HCT116 (cell line): Measurements from ENCODE around the gene KCTD10.

Experiments
- ATF3 ChIP-seq: IDR thresholded peaks from 2 replicates; pipeline ENCODE4 v1.6.1; 2012
- CTCF ChIP-seq, 3 experiments: fragments of 200-600 bp in 1 of 3; sonication (generic) in 1 of 3; IDR thresholded peaks in 2 of 3; conservative IDR thresholded peaks in 1 of 3; 2 replicates each; pipeline ENCODE4 v1.5.1; 2012 to 2017; ENCODE audit warnings: low read depth in 2 of 3, low read length in 2 of 3, antibody characterized with exemption in 1 of 3, borderline replicate concordance in 1 of 3, control low read depth in 1 of 3, mild to moderate bottlenecking in 1 of 3, mixed read lengths in 1 of 3, mixed run types in 1 of 3, moderate library complexity in 1 of 3; ENCODE audit not compliant: insufficient read depth in 1 of 3
- EZH2 ChIP-seq: fragments of 200-600 bp; sonication (generic); IDR thresholded peaks from 2 replicates; pipeline ENCODE4 v1.6.1; 2017; ENCODE audit warnings: antibody characterized with exemption, mixed run types
- EZH2phosphoT487 ChIP-seq: fragments of 200-600 bp; IDR thresholded peaks from 2 replicates; pipeline ENCODE4 v1.6.1; 2018; ENCODE audit warnings: antibody characterized with exemption, borderline replicate concordance
- JUND ChIP-seq: IDR thresholded peaks from 2 replicates; pipeline ENCODE4 v1.6.1; 2012
- POLR2A ChIP-seq: IDR thresholded peaks from 2 replicates; pipeline ENCODE4 v1.7.0; 2011; ENCODE audit warnings: borderline replicate concordance; ENCODE audit not compliant: insufficient read depth, insufficient read length; ENCODE audit errors: extremely low read depth
- POLR2AphosphoS5 ChIP-seq: IDR thresholded peaks from 2 replicates; pipeline ENCODE4 v1.6.1; 2011; ENCODE audit warnings: mild to moderate bottlenecking, low read depth, low read length, moderate library complexity
- RAD21 ChIP-seq: IDR thresholded peaks from 2 replicates; pipeline ENCODE4 v1.6.1; 2012; ENCODE audit warnings: low read depth, mild to moderate bottlenecking
- REST ChIP-seq: IDR thresholded peaks from 2 replicates; pipeline ENCODE4 v1.6.1; 2012; ENCODE audit warnings: low read depth
- SP1 ChIP-seq: IDR thresholded peaks from 2 replicates; pipeline ENCODE4 v1.6.1; 2012; ENCODE audit warnings: low read depth
- SRF ChIP-seq: IDR thresholded peaks from 2 replicates; pipeline ENCODE4 v1.6.1; 2012; ENCODE audit warnings: low read depth
- YY1 ChIP-seq: IDR thresholded peaks from 2 replicates; pipeline ENCODE4 v1.6.1; 2011; ENCODE audit warnings: low read length, low read depth, moderate library complexity, mild to moderate bottlenecking; ENCODE audit not compliant: insufficient replicate concordance; ENCODE audit errors: extremely low read depth
- ZBTB33 ChIP-seq: IDR thresholded peaks from 2 replicates; pipeline ENCODE4 v1.6.1; 2011; ENCODE audit warnings: mild to moderate bottlenecking, low read length, moderate library complexity; ENCODE audit not compliant: insufficient replicate concordance; ENCODE audit errors: extremely low read depth
- ZNF274 ChIP-seq: fragments of 200-500 bp; sonication (Bioruptor generic); IDR thresholded peaks from 2 replicates; pipeline ENCODE4 v1.6.1; 2014; ENCODE audit warnings: mild to moderate bottlenecking, low read depth, low read length, inconsistent platforms

- TF ChIP-seq ZNF274 (no peak), REST (no peak), ZBTB33 (no peak), CTCF (IDR thresholded peaks at IDR 0.05 in 2 of 3, conservative IDR thresholded peaks at IDR 0.05 in 1 of 3; ENCODE audit: borderline replicate concordance in 1 of 3, insufficient read depth in 1 of 3, low read depth in 2 of 3, low read length in 2 of 3) (no peak), POLR2A (no peak), SP1 (no peak), JUND (no peak), POLR2AphosphoS5 (no peak), EZH2 (no peak), YY1 (no peak), RAD21 (no peak), SRF (no peak), EZH2phosphoT487 (no peak), ATF3 (no peak)
Measured at GRCh38 chr12:109466305-109466704, 10.8 kb downstream of the KCTD10 start.
